Keratinocyte (primary cell): ENCODE data around the gene PRB4. TPM values are rescaled to one million over a fixed set of nuclear protein-coding genes. Genes with fewer than 3 reads are reported as not detected.

ENCODE experiments used
- DNase-seq: peaks from one replicate; pipeline ENCODE4 v3.0.0-alpha.2; 2011; ENCODE audit warnings: low read depth, missing footprints, low spot score
- FAIRE-seq: peaks from 2 replicates; lab custom pipeline; 2011; peaks lifted over from hg19 to GRCh38; lab: Jason Lieb, UNC
- H2AFZ ChIP-seq: 2 replicates; pipeline ENCODE4 v1.6.0; 2012; ENCODE audit warnings: low read length, control low read depth, inconsistent platforms; ENCODE audit not compliant: control insufficient read depth
- H3K27ac ChIP-seq: 2 replicates; pipeline ENCODE4 v1.5.1; 2011; ENCODE audit warnings: low read length; ENCODE audit not compliant: control insufficient read depth, insufficient read depth
- H3K27me3 ChIP-seq: 3 replicates; pipeline ENCODE4 v1.6.0; 2011; ENCODE audit warnings: low read length; ENCODE audit not compliant: control insufficient read depth, insufficient read depth; ENCODE audit errors: extremely low read depth
- H3K36me3 ChIP-seq, 2 experiments: 2 replicates in 1 of 2; 3 replicates in 1 of 2; pipeline ENCODE4 v1.5.1; 2011; ENCODE audit warnings: low read length in 2 of 2, mild to moderate bottlenecking in 1 of 2; ENCODE audit not compliant: control insufficient read depth in 2 of 2, insufficient read depth in 2 of 2; ENCODE audit errors: extremely low read depth in 1 of 2
- H3K4me1 ChIP-seq: 3 replicates; pipeline ENCODE4 v1.5.1; 2011; ENCODE audit warnings: low read length; ENCODE audit not compliant: control insufficient read depth, insufficient read depth; ENCODE audit errors: extremely low read depth
- H3K4me2 ChIP-seq: 3 replicates; pipeline ENCODE4 v1.6.0; 2011; ENCODE audit warnings: low read depth, low read length; ENCODE audit not compliant: control insufficient read depth, insufficient read depth; ENCODE audit errors: extremely low read depth
- H3K4me3 ChIP-seq, 3 experiments: fragments of 200-600 bp in 1 of 3; sonication (generic) in 1 of 3; 2 replicates in 2 of 3; 3 replicates in 1 of 3; pipeline ENCODE4 v1.5.1; 2011 to 2016; ENCODE audit warnings: low read length in 3 of 3, mild to moderate bottlenecking in 3 of 3, control low read depth in 2 of 3, inconsistent platforms in 1 of 3, low read depth in 1 of 3, mixed read lengths in 1 of 3, mixed run types in 1 of 3, moderate library complexity in 1 of 3; ENCODE audit not compliant: control insufficient read depth in 2 of 3, insufficient read depth in 2 of 3; ENCODE audit errors: extremely low read depth in 1 of 3
- H3K79me2 ChIP-seq: 2 replicates; pipeline ENCODE4 v1.6.0; 2012; ENCODE audit warnings: low read length; ENCODE audit not compliant: control insufficient read depth, insufficient read depth
- H3K9ac ChIP-seq: 3 replicates; pipeline ENCODE4 v1.6.0; 2011; ENCODE audit warnings: low read length; ENCODE audit not compliant: control insufficient read depth, insufficient read depth; ENCODE audit errors: extremely low read depth
- H3K9me1 ChIP-seq: 3 replicates; pipeline ENCODE4 v1.6.0; 2011; ENCODE audit warnings: low read length; ENCODE audit not compliant: control insufficient read depth, insufficient read depth; ENCODE audit errors: extremely low read depth
- H3K9me3 ChIP-seq: 2 replicates; pipeline ENCODE4 v1.5.1; 2012; ENCODE audit warnings: low read depth, low read length; ENCODE audit not compliant: control insufficient read depth
- H4K20me1 ChIP-seq: 3 replicates; pipeline ENCODE4 v1.6.0; 2011; ENCODE audit warnings: low read length; ENCODE audit not compliant: control insufficient read depth, insufficient read depth; ENCODE audit errors: extremely low read depth
- CTCF ChIP-seq, 3 experiments: IDR thresholded peaks in 1 of 3; conservative IDR thresholded peaks in 1 of 3; optimal IDR thresholded peaks in 1 of 3; 2 replicates in 2 of 3; 3 replicates in 1 of 3; pipeline versions ENCODE3 to v1.5.1; 2011; ENCODE audit warnings: low read length in 3 of 3, mild to moderate bottlenecking in 3 of 3, moderate library complexity in 2 of 3, control low read depth in 1 of 3, inconsistent platforms in 1 of 3; ENCODE audit not compliant: insufficient read depth in 2 of 3; ENCODE audit errors: extremely low read depth in 1 of 3
- EZH2 ChIP-seq: IDR thresholded peaks from one replicate; pipeline ENCODE4 v1.6.1; 2012; ENCODE audit warnings: inconsistent platforms, mild to moderate bottlenecking, low read length, moderate library complexity
- dilution Hi-C: fragments of 300-500 bp; cut with MboI; formaldehyde crosslinking; loops from one replicate; pipeline ENCODE4 v1.7.0; 2020; ENCODE audit warnings: low sequenced_read_pairs; ENCODE audit not compliant: extremely low pct_ligation_motif_present
- polyA plus RNA-seq, 5 experiments: library from polyadenylated mRNA; depleted of rRNA in 3 of 5; stranded (reverse) in 3 of 5; stranded (forward) in 1 of 5; unstranded in 1 of 5; fragments of >200 nt; gene quantifications; 1 replicate in 1 of 5; 2 replicates in 3 of 5; 3 replicates in 1 of 5; pipeline versions ENCODE4 v1.2.1 to v1.2.3, GENCODE V29; 2011 to 2012; ENCODE audit warnings: missing spikeins in 2 of 5, low read depth in 1 of 5, low replicate concordance in 1 of 5

PRB4 gene
- polyA plus RNA-seq, 1 donor (not counting 4 experiments of a cell fraction or from before 2014, with no cell fraction given) = not detected

- no peaks in the 10 kb centered on the region for H3K9me1 ChIP-seq
- H3K4me1 ChIP-seq = peaks cover 3% of the 10 kb centered on the region
- no peak overlapping the region for H3K4me2 ChIP-seq
- no peaks in the 10 kb centered on the region for H3K79me2 ChIP-seq
- FAIRE-seq (no peak), DNase-seq (no peak)
- dilution Hi-C loops = no loop called here
- no peak overlapping the region for H3K4me3 ChIP-seq
- H3K27me3 ChIP-seq = no peaks in the 10 kb centered on the region
- no peaks in the 10 kb centered on the region for H4K20me1 ChIP-seq
- no peaks in the 10 kb centered on the region for H3K9me3 ChIP-seq
- H2AFZ ChIP-seq = no peak overlapping the region
- no peaks in the 10 kb centered on the region for H3K36me3 ChIP-seq
- no peak overlapping the region for H3K9ac ChIP-seq
- TF ChIP-seq EZH2 (no peak), CTCF (optimal IDR thresholded peaks at IDR 0.05 in 1 of 3, IDR thresholded peaks at IDR 0.05 in 1 of 3, conservative IDR thresholded peaks at IDR 0.05 in 1 of 3; ENCODE audit: extremely low read depth in 1 of 3, insufficient read depth in 2 of 3, low read length in 3 of 3) (peak in 2 of 3 experiments; percentile 18 to 19)
- H3K27ac ChIP-seq = no peak overlapping the region
Measured at GRCh38 chr12:11347810-11348209, 37.6 kb upstream of the PRB4 start.

DNA sequence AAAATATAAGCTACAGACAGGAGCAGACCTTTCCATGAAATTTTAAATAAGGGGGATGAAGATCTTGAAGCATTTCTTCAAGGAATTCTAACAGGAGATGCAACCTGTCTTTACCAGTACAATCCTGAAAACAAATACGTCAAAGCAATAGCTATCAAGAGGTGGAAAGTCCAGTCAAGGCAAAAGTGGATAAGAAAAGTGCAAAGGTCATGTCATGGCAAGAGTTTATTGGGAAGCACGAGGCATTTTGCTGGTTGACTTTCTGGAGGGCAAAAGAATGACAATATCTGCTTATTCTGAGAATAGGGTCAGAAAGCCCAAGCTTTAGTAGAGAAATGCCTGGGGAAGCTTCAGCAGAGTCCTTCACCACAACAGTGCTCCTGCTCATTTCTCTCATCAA lies 34.3 kb upstream of the PRB4 start:
- Histone ChIP-seq H3K4me1 (peaks cover 3% of the 10 kb centered on the region), H4K20me1 (no peaks in the 10 kb centered on the region), H3K36me3 (no peaks in the 10 kb centered on the region), H3K9me3 (no peaks in the 10 kb centered on the region), H3K27me3 (no peaks in the 10 kb centered on the region), H3K9ac (no peak overlapping the region), H3K9me1 (no peaks in the 10 kb centered on the region), H2AFZ (no peak overlapping the region), H3K27ac (no peak overlapping the region), H3K79me2 (no peaks in the 10 kb centered on the region), H3K4me3 (no peak overlapping the region), H3K4me2 (no peak overlapping the region)
- DNase-seq (no peak), FAIRE-seq (peak; percentile 29)
- TF ChIP-seq EZH2 = no peak
- no peak for TF ChIP-seq CTCF (optimal IDR thresholded peaks at IDR 0.05 in 1 of 3, IDR thresholded peaks at IDR 0.05 in 1 of 3, conservative IDR thresholded peaks at IDR 0.05 in 1 of 3; ENCODE audit: extremely low read depth in 1 of 3, insufficient read depth in 2 of 3, low read length in 3 of 3)
- dilution Hi-C loops = no loop called here
